HL-60 (cell line): ENCODE results near the gene NEK10.

Experiments
- GABPA ChIP-seq: IDR thresholded peaks from 2 replicates; pipeline ENCODE4 v1.6.1; 2012; ENCODE audit warnings: low read depth
- POLR2AphosphoS5 ChIP-seq: IDR thresholded peaks from 2 replicates; pipeline ENCODE4 v1.6.1; 2012; ENCODE audit warnings: low read depth

DNA sequence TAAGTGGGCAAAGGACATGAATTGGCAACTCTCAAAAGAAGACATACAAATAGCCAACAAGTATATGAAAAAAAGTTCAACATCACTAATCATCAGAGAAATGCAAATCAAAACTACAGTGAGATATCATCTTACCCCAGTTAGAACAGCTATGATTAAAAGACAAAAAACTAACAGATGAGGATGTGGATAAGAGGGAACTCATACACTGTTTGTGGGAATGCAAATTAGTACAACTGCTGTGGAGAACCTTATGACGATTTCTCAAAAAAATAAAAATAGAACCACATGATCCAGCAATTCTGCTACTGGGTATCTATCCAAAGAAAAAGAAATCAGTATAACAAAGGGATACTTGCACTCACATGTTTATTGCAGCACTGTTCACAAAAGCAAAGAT, 28.6 kb downstream of the NEK10 start:
- TF ChIP-seq GABPA (no peak), POLR2AphosphoS5 (no peak)
